OCI-LY3 (cell line): ENCODE results near the gene PI4K2B.

Source experiments
- H2AFZ ChIP-seq: fragments of 200-600, 300-600 bp; shearing (Covaris generic); 2 replicates; pipeline ENCODE4 v1.6.0; 2014; ENCODE audit warnings: antibody characterized with exemption, low read depth, low read length
- H3K27ac ChIP-seq: fragments of 200-600, 300-600 bp; sonication (generic); 2 replicates; pipeline ENCODE4 v1.5.1; 2014; ENCODE audit warnings: mild to moderate bottlenecking, low read length, moderate library complexity, mixed read lengths
- H3K27me3 ChIP-seq: fragments of 200-600, 300-600 bp; sonication (generic); 2 replicates; pipeline ENCODE4 v1.6.1; 2014; ENCODE audit warnings: low read depth, low read length, mixed read lengths
- H3K36me3 ChIP-seq: fragments of 200-600, 300-600 bp; sonication (generic); replicated peaks from 2 replicates; pipeline ENCODE3; 2014; ENCODE audit warnings: low read depth, low read length, mixed read lengths
- H3K4me1 ChIP-seq: fragments of 300-600, 200-600 bp; sonication (generic); 2 replicates; pipeline ENCODE4 v1.6.1; 2014; ENCODE audit warnings: low read length, mixed read lengths
- H3K4me2 ChIP-seq: fragments of 200-600, 300-600 bp; sonication (generic); 2 replicates; pipeline ENCODE4 v1.6.1; 2014; ENCODE audit warnings: low read length, mixed read lengths
- H3K4me3 ChIP-seq: fragments of 300-600, 200-600 bp; sonication (generic); 2 replicates; pipeline ENCODE4 v1.5.1; 2014; ENCODE audit warnings: antibody characterized with exemption, mild to moderate bottlenecking, low read length, moderate library complexity
- H3K79me2 ChIP-seq: fragments of 300-600, 200-600 bp; shearing (Covaris generic); 2 replicates; pipeline ENCODE4 v1.6.1; 2014; ENCODE audit warnings: mild to moderate bottlenecking, low read length, mixed read lengths
- H3K9ac ChIP-seq: fragments of 300-600, 200-600 bp; shearing (Covaris generic); 2 replicates; pipeline ENCODE4 v1.6.0; 2014; ENCODE audit warnings: mild to moderate bottlenecking, low read length, moderate library complexity
- H3K9me3 ChIP-seq: fragments of 200-600, 300-600 bp; shearing (Covaris generic); 2 replicates; pipeline ENCODE4 v1.6.1; 2014; ENCODE audit warnings: low read length, mixed read lengths; ENCODE audit not compliant: insufficient read depth
- H4K20me1 ChIP-seq: fragments of 200-600, 300-600 bp; sonication (generic); 2 replicates; pipeline ENCODE4 v1.6.1; 2016; ENCODE audit warnings: low read length, mixed read lengths; ENCODE audit not compliant: insufficient read depth
- CTCF ChIP-seq: fragments of 200-600, 300-600 bp; sonication (generic); IDR thresholded peaks from 2 replicates; pipeline ENCODE4 v1.5.1; 2014; ENCODE audit warnings: antibody characterized with exemption, low read length, low read depth
- EZH2phosphoT487 ChIP-seq: fragments of 200-600 bp; shearing (Covaris generic); IDR thresholded peaks from 2 replicates; pipeline ENCODE4 v1.6.1; 2018; ENCODE audit warnings: antibody characterized with exemption, mixed run types, low read depth

PI4K2B gene

GRCh38 chr4:25223802-25224375, 9.9 kb upstream of the PI4K2B start:
- Histone ChIP-seq H3K4me2 (no peak overlapping the region), H2AFZ (no peak overlapping the region), H3K27me3 (no peaks in the 10 kb centered on the region), H3K9ac (no peak overlapping the region), H3K79me2 (no peaks in the 10 kb centered on the region), H3K4me1 (peaks cover 8% of the 10 kb centered on the region), H4K20me1 (no peaks in the 10 kb centered on the region), H3K9me3 (no peaks in the 10 kb centered on the region), H3K36me3 (peaks cover 7% of the 10 kb centered on the region), H3K4me3 (no peak overlapping the region), H3K27ac (no peak overlapping the region)
- TF ChIP-seq EZH2phosphoT487 (no peak), CTCF (no peak)

GRCh38 chr4:25229804-25230203, 4.0 kb upstream of the PI4K2B start:
- no peak overlapping the region for H3K27ac ChIP-seq
- H3K4me2 ChIP-seq = no peak overlapping the region

GRCh38 chr4:25233194-25233593, 639 bp upstream of the PI4K2B start:
- Histone ChIP-seq H3K27ac (peak overlapping the region; percentile 50), H2AFZ (peak overlapping the region; percentile 78)
- TF ChIP-seq EZH2phosphoT487 (no peak), CTCF (no peak)

More at GRCh38 chr4:25229804-25230203, 4.0 kb upstream of the PI4K2B start:
- no peak overlapping the region for H3K9ac ChIP-seq
- H3K36me3 ChIP-seq = peaks cover 7% of the 10 kb centered on the region
- peaks cover 9% of the 10 kb centered on the region for H3K79me2 ChIP-seq
- no peak overlapping the region for H3K4me3 ChIP-seq
- H3K27me3 ChIP-seq = no peaks in the 10 kb centered on the region
- no peak for TF ChIP-seq EZH2phosphoT487
- no peak for TF ChIP-seq CTCF
- no peaks in the 10 kb centered on the region for H4K20me1 ChIP-seq
- no peaks in the 10 kb centered on the region for H3K9me3 ChIP-seq
- H3K4me1 ChIP-seq = peaks cover 14% of the 10 kb centered on the region
- H2AFZ ChIP-seq = no peak overlapping the region

DNA sequence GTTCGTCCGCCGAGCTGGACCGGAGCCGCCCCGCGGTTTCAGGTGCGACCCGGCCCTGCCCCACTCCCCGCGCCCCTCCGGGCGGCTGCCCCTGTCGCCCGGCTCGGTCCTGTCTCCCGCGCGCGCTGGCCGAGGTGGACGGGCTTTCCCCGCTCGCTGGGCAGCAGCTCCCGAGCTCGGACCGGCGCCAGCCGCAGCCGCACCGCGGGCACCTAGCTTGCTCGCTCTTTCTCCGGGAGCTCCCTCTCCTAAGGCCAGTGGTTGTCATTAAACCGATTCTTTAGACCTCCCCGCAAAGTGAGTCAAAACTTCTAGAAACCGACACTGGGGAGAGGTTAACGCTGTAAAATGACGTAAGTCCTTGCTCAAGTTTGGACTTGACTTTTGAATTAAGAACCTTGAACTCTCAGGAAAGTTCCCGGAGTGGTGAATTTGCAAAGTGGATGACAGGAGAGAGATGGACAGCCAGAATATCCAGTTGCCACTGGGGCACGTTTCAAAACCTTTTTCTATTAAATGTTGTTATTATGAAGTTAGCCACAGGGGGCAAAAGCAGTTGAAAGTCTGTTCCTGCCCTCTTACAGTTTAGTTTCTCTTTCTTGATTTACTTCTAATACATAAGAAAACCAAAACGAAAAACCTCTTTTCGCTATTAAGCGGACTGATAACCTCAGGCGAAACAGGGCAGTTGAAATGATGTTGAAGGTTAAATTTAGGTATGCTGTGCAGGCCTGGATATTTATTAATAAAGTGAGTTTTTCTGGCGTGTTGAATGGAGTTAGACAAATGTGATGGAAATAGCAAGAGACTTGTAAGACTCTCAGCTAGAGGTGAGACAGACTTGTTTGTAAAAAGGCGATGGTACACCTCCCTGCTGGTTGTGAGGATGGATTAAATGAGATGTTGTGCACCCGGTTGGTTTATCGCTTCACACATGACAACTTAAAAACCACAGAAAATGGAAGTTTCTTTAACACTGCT, 847 bp downstream of the PI4K2B start:
- H3K9ac ChIP-seq = peak overlapping the region; percentile 95
- TF ChIP-seq EZH2phosphoT487 (no peak), CTCF (peak; percentile 45)
- peaks cover 56% of the 10 kb centered on the region for H3K79me2 ChIP-seq
- H3K36me3 ChIP-seq = peaks cover 16% of the 10 kb centered on the region
- H2AFZ ChIP-seq = peak overlapping the region; percentile 16; the same call in 1 of the 2 replicates
- no peaks in the 10 kb centered on the region for H3K27me3 ChIP-seq
- no peaks in the 10 kb centered on the region for H3K9me3 ChIP-seq
- peaks cover 31% of the 10 kb centered on the region for H4K20me1 ChIP-seq
- H3K27ac ChIP-seq = peak overlapping the region; percentile 81
- peaks cover 12% of the 10 kb centered on the region for H3K4me1 ChIP-seq
- peak overlapping the region; percentile 81 for H3K4me3 ChIP-seq
- peak overlapping the region; percentile 84 for H3K4me2 ChIP-seq

More at GRCh38 chr4:25233194-25233593, 639 bp upstream of the PI4K2B start:
- no peaks in the 10 kb centered on the region for H3K27me3 ChIP-seq
- H3K4me1 ChIP-seq = peaks cover 18% of the 10 kb centered on the region
- H3K4me3 ChIP-seq = peak overlapping the region; percentile 74
- peaks cover 43% of the 10 kb centered on the region for H3K79me2 ChIP-seq
- H4K20me1 ChIP-seq = peaks cover 28% of the 10 kb centered on the region
- peak overlapping the region; percentile 69 for H3K4me2 ChIP-seq
- H3K9me3 ChIP-seq = no peaks in the 10 kb centered on the region
- peaks cover 14% of the 10 kb centered on the region for H3K36me3 ChIP-seq
- peak overlapping the region; percentile 63 for H3K9ac ChIP-seq
